Omental fat pad (tissue), 4 donors: ENCODE results near the gene APBA2. TPM values are rescaled to one million over a fixed set of nuclear protein-coding genes. Genes with fewer than 3 reads are reported as not detected.
"Not testable (repeated sequence)": the region's sequence is repeated elsewhere in the genome, so short reads cannot be mapped to it uniquely, and the experiment has no call there.

Experiments used
- ATAC-seq: fragments of 150-250 bp; one replicate; pipeline ENCODE4 v1.9.1; 2016; ENCODE audit warnings: mild to moderate bottlenecking, moderate library complexity; ENCODE audit not compliant: low FRiP score
- DNase-seq: peaks from one replicate; pipeline ENCODE4 v3.0.0-alpha.2; 2019; ENCODE audit warnings: low spot score
- CTCF ChIP-seq, 3 donors: fragments of 450-650 bp; IDR thresholded peaks; one replicate each; pipeline ENCODE4 v1.5.1; 2016 to 2017; ENCODE audit warnings: antibody characterized with exemption in 3 of 3, mild to moderate bottlenecking in 3 of 3, moderate library complexity in 2 of 3
- total RNA-seq, 4 donors: library from RNA; depleted of rRNA; stranded (reverse); fragments of >200 nt; gene quantifications; one replicate each; pipeline ENCODE4 v1.1.0, GENCODE V29; 2016

Gene APBA2
- total RNA-seq, 4 donors from 2014 or later = 0.93 to 4.3 (median 2.6) TPM

DNA sequence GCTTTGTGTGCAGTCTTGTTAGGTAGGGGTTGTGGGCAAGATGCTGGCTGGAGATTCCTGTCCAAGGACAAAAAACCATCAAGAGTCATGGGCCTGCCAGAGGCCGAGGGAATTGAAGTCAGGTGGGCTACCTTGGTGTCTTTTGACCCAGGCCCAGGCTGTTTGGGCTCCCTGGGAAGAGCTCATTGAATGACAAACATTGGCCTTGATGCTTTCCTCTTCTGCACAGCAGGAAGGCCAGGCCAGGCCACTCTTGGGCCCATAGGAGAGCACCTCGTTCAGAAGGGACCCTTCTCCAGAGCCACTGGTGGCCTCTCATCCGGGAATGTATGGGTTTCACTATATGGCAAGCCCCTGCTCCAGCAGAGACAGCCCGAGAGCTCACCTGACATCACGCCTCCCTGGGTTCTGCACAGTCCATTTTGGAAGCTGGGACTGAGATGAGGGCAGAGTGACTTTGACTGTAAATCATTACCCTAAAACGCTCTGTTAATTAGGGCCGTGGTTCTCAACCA, 214.8 kb downstream of the APBA2 start:
- TF ChIP-seq CTCF (IDR thresholded peaks at IDR 0.05) = no peak
- DNase-seq = no peak
- no peak for ATAC-seq

DNA sequence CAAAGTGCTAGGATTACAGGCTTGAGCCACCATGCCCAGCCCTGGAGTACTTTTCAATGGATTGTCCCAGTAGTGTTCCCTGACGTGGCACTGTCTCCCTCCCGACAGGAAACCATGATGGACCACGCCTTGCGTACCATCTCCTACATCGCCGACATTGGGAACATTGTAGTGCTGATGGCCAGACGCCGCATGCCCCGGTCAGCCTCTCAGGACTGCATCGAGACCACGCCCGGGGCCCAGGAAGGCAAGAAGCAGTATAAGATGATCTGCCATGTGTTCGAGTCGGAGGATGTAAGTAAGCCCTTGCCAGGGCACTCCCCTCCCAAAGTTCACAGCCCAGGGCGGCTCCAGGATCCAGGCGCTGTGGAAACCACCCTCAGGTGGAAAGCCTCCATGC, 215.7 kb downstream of the APBA2 start:
- DNase-seq (no peak), ATAC-seq (no peak)
- no peak for TF ChIP-seq CTCF (IDR thresholded peaks at IDR 0.05)

DNA sequence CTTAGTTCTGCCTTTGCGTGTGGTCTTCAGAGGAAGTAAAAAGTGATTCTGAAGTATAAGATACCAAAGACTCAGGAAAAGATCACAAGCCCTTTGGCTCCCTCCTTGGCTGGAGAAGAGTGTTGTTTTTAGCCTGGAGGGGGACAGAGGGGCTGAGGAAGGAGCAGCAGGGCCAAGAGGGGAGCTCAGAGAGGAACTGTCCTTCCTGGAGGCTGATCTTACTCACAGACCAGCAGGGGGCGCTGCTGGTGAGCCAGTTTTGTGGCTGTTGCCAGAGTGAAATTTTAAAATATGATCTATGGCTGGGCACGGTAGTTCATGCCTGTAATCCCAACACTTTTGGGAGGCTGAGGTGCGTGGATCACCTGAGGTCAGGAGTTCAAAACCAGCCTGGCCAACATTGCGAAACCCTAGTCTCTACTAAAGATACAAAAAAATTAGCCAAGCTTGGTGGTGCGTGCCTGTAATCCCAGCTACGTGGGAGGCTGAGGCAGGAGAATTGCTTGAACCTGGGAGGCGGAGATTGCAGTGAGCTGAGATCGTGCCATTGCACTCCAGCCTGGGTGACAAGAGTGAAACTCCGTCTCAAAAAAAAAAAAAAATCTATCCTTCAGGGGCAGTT, 216.5 kb downstream of the APBA2 start:
- not testable (repeated sequence) for ATAC-seq

DNA sequence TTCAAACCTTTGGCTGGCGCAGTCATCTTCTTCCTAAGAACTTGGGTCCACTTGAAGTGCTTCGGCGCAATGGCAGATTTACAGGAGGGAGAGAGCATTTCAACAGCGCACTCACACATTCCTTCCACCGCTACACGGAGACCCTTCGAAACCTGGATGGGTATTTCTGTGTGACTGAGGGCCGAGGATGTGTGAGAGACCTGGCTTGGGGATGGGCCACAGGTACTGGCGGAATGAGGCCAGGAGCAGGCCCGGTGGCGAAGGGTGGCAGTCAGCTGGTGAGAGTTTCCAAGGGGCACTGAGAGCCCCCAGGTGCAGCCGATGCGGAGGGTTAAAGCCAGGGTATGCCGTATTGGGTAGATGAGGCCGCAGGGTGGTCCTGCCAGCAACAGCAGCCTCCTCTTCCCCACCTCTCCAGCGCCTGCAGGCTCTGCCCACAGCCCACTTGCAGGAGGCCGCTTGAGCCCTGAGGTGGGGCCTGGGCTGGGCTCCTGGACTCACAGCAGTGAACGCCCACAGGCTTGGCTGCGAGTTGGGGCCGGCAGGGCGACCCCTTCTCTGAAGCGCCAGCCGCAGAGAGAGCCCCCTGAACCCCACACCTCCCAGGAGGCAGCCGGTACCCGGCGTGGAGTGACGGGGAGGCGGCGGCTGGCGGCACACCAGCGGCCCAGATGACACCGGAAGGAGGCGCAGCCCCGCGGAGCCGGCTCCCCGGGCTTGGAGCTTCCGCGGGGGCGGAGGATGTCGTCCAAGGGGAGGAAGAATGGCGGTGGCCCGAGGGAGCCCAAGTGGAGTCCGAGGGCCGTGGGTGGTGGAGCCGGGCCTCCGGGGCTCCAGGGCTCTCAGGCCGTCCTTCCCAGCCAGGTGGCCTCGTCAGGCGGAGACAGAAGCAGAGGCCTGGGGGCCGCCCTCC, 217.4 kb downstream of the APBA2 start:
- no peak for TF ChIP-seq CTCF (IDR thresholded peaks at IDR 0.05)
- DNase-seq (no peak), ATAC-seq (peak; percentile 35)

More for the DNA sequence above, 216.5 kb downstream of the APBA2 start:
- DNase-seq = not testable (repeated sequence)

DNA sequence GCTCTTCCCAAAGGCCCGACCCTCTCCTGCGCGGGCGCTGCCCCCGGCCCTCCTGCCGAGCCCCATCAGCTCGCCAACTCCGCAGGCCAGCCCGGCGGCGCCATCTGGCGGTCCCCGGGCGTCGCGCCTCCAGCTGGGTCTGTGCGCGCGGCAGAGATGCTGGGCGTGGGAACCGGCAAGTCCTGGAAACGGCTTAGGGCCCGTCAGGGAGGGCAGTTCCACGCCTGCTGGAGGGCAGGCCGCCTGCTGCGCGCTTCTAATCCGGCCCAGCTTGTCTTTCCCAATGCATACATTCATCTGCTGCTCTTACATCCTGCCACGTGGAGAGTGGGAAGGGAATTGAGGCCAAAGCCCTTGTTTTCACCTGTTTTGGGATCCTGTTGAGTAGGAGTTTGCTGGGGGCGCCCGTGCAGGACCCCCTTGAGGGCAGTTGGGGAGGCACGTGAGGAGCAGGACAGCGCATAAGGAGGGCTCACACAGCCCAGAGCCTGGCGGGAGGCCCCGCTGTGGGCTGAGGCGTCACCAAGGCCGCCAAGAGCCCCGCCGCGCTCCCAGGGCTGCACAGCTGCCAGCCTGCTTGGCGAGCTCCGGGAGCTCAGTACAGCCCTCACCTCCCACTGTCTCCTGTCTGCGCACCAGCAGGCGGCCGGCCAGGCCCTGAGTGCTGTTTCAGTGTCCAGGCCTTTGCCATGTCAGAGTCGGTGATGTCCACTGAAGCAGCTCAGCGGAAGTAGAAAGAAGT, 218.2 kb downstream of the APBA2 start:
- DNase-seq (no peak), ATAC-seq (peak; percentile 75)
- peak in 1 of 3 donors; percentile 4 for TF ChIP-seq CTCF (IDR thresholded peaks at IDR 0.05)

DNA sequence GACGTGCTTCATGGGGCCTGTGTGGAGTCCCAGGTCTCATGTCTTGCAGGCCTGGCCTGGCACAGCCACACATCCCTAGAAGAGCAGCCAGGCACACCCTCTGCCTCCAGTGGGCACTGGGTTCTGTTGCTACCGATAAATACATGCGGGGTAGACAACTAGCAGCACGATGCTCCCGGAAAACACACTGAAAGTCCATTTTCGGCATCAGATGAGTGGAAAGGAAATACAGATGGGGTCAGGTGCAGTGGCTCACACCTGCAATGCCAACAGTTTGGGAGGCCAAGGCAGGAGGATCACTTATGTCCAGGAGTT, 218.7 kb downstream of the APBA2 start:
- ATAC-seq = no peak
- DNase-seq = no peak
- TF ChIP-seq CTCF (IDR thresholded peaks at IDR 0.05) = no peak
